Adipocyte (in vitro differentiated cells): ENCODE results near the gene RPS3.
A peak's percentile ranks its signal among the peaks of the same experiment; 100 is the strongest.
"Not testable (repeated sequence)": the region's sequence is repeated elsewhere in the genome, so short reads cannot be mapped to it uniquely, and the experiment has no call there.

Source experiments
- DNase-seq: peaks from one replicate; pipeline ENCODE4 v3.0.0-alpha.2; 2015; ENCODE audit warnings: low read depth
- H3K27me3 ChIP-seq: replicated peaks from 2 replicates; pipeline ENCODE4 v1.7.0; 2013; ENCODE audit warnings: mild to moderate bottlenecking, low read length, moderate library complexity; ENCODE audit not compliant: control insufficient read depth, insufficient read depth
- H3K36me3 ChIP-seq: 2 replicates; pipeline ENCODE4 v1.7.0; 2013; ENCODE audit warnings: low read length, mild to moderate bottlenecking, moderate library complexity; ENCODE audit not compliant: control insufficient read depth, insufficient read depth, severe bottlenecking
- H3K4me1 ChIP-seq: 2 replicates; pipeline ENCODE4 v1.7.0; 2013; ENCODE audit warnings: mild to moderate bottlenecking, low read length, moderate library complexity; ENCODE audit not compliant: control insufficient read depth, insufficient read depth
- H3K4me3 ChIP-seq: 2 replicates; pipeline ENCODE4 v1.7.0; 2013; ENCODE audit warnings: mild to moderate bottlenecking, low read length, moderate library complexity
- H3K9ac ChIP-seq: 2 replicates; pipeline ENCODE4 v1.7.0; 2013; ENCODE audit warnings: mild to moderate bottlenecking, low read length, moderate library complexity
- H3K9me3 ChIP-seq: 2 replicates; pipeline ENCODE4 v1.7.0; 2013; ENCODE audit warnings: mild to moderate bottlenecking, low read length, moderate library complexity; ENCODE audit not compliant: control insufficient read depth

RPS3 gene

DNA sequence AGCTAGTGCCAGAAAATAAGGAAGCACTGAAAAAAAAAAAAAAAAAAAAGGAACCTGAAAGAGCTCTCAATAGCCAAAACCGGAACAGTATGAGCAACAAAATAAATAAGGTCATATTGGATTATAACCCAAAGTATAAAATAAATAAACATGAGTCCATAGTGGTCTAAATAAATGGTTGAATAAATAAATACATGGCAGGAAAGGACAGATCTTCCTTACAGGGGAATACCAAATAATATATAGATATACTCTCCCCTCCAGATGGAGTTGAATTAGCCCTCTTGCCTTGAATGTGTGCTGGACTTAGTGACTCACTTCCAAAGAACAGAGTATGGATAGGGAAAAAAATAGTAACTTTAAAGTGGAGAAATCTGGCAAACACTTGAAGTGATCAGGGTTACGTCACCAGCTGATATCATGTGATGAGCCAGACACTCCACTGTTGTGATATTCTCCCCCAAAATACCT is 33.6 kb upstream of the RPS3 start:
- H3K36me3 ChIP-seq: no peaks in the 10 kb centered on the region
- H3K27me3 ChIP-seq: no peaks in the 10 kb centered on the region
- H3K4me1 ChIP-seq: peaks cover 7% of the 10 kb centered on the region
- H3K9me3 ChIP-seq: peaks cover 10% of the 10 kb centered on the region
- no peak overlapping the region for H3K4me3 ChIP-seq
- H3K9ac ChIP-seq: no peak overlapping the region
- DNase-seq: peak; percentile 52

DNA sequence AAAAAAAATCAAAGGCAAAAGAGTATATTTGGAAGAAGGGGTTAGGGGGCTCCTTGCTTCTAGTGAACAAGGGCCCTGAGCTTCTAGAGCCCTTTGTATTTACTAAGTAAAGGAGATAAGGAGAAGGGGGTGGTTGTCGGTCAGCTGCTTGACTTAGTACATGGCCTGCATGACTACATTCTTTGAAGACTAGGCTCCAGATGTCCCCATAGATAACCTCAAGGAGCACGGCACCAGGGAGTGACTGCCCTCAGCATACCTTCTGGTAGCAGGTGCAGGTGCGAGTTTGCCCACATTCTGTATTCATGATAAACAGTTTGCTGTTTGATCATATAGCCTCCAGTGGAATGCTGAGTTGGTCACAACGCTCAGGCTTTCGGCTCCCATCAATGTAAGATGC is 32.5 kb upstream of the RPS3 start:
- H3K9me3 ChIP-seq: peaks cover 10% of the 10 kb centered on the region
- not testable (repeated sequence) for H3K4me1 ChIP-seq, H3K36me3 ChIP-seq, DNase-seq, H3K27me3 ChIP-seq, H3K4me3 ChIP-seq, H3K9ac ChIP-seq

DNA sequence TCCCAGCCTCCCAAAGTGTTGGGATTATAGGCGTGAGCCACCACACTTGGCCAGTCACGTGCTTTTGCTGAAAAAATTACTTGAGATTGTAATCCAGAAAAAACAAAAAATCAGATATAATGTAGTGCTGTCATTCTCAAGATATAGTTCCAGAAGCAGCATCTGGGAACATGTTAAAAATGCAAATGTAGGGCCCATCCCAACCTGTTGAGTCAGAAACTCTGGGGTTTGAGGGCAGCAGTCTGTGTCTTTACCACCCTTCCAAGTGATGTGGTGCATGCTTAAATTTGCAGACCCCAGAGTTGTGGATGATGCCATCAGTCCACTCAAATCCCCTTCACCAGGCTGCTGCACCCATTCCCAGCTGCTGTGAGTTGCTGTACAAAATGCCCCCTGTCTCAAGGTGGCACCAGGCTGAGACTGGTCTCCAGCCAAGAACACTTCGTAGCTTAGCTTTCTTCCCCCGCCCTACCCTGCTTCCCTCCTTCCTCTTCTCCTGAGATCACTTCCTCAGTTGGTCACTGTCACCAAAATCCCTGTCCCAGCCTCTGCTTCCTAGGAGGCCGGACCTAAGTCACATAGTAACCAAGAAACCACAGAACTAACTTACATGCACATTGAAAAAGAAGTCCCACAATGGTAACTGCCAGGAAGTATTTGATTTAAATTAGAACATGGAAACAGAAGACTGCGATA is 29.6 kb upstream of the RPS3 start:
- Histone ChIP-seq H3K36me3 (no peaks in the 10 kb centered on the region), H3K9ac (no peak overlapping the region), H3K9me3 (peaks cover 10% of the 10 kb centered on the region), H3K27me3 (no peaks in the 10 kb centered on the region), H3K4me3 (no peak overlapping the region), H3K4me1 (peaks cover 14% of the 10 kb centered on the region)
- DNase-seq: no peak

DNA sequence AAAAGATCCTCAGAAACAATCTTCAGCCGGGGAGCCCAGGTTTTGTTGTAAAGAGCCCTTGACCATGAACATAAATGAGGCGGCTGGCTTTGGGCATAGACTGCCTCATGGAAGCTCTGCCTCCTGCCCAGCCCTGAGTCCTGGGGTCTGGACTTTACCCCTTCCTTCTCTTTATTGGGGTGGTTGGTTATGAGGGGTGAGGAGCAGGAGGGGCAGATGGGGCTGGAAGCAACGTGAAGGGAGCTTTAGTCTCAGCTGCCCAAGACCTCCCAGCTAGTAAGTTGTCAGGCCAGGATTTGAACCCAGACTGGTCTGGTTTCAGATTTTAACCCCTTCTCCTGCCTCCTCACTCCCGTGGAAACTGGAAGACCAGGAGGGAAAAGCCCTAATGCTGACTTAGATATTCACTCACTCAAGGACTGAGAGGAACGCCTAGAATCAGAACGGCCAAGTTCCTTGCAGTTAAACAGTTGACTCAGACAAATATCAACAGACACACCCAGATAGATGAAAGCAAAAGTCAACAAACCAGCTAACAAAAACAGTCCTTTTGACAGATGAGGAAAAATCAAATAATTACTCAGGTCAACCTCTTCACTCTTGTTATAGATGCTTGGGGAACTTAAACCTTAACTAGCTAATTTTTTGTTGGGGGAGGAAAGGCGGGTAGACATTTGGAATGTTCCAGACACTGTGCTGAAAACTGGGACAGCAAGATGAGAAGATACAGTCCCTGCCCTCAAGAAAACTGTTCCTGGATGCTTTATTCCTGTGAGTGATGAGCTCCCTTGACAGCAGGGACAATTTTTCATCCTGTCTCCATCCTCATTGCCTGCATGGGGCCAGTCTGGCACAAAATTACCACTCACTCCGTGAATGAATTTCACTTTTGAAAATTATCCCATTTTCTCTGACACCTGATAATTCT is 27.1 kb upstream of the RPS3 start:
- Histone ChIP-seq H3K4me3 (peak overlapping the region; percentile 44), H3K9me3 (peaks cover 10% of the 10 kb centered on the region), H3K9ac (no peak overlapping the region), H3K36me3 (no peaks in the 10 kb centered on the region), H3K27me3 (no peaks in the 10 kb centered on the region), H3K4me1 (peaks cover 7% of the 10 kb centered on the region)
- DNase-seq: peak; percentile 58

DNA sequence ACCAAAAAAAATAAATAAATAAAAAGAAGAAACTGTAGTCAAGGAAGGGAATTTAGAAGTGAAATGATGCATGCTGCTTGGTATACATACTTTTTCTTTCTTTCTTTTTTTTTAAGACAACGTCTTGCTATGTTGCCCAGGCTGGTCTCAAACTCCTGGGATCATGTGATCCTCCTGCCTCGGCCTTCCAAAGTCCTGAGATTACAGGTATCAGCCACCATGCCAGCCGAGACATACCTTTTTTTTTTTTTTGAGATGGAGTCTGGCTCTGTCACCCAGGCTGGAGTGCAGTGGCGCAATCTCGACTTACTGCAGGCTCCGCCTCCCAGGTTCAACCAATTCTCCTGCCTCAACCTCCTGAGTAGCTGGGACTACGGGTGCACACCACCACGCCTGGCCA is 26.1 kb upstream of the RPS3 start:
- no peak for DNase-seq
- Histone ChIP-seq H3K36me3 (no peaks in the 10 kb centered on the region), H3K9me3 (peaks cover 10% of the 10 kb centered on the region), H3K4me3 (no peak overlapping the region), H3K4me1 (peaks cover 7% of the 10 kb centered on the region), H3K9ac (no peak overlapping the region), H3K27me3 (no peaks in the 10 kb centered on the region)

DNA sequence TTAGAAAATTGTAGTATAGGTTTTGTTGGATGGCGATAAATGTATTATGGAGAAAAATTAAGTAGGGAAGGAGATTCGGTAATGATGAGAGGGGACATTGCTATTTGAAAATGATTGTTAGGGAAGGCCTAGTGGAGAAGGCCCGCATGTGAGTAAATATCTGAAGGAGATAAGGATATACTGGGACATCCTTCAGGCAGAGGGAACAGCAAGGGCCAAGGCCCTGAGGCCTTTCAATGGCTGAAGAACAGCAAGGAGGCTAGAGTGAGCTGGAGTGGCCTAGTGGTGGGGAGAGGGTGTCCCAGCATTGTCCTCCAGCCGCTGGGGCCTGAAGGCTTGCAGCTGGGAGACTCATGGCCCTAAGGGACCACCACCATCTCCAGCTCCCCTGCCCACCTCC is 24.7 kb upstream of the RPS3 start:
- Histone ChIP-seq H3K4me1 (peaks cover 7% of the 10 kb centered on the region), H3K9ac (no peak overlapping the region), H3K4me3 (no peak overlapping the region), H3K27me3 (no peaks in the 10 kb centered on the region), H3K36me3 (no peaks in the 10 kb centered on the region), H3K9me3 (peaks cover 2% of the 10 kb centered on the region)
- DNase-seq: no peak

DNA sequence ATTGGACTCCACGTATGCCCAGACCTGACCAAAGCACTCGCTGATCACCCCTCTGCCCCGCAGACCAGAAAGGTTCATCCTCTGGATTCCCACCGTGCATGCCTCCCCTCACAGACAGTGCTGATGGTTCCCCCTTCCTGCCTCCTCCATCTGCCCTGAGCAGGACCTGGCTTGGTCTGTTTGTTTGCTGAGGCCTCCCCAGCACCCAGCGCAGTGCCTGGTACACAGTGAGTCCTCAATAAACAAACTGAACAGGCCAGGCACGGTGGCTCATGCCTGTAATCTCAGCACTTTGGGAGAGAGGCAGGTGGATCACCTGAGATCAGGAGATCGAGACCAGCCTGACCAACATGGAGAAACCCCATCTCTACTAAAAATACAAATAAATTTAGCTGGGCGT is 23.7 kb upstream of the RPS3 start:
- DNase-seq: no peak

DNA sequence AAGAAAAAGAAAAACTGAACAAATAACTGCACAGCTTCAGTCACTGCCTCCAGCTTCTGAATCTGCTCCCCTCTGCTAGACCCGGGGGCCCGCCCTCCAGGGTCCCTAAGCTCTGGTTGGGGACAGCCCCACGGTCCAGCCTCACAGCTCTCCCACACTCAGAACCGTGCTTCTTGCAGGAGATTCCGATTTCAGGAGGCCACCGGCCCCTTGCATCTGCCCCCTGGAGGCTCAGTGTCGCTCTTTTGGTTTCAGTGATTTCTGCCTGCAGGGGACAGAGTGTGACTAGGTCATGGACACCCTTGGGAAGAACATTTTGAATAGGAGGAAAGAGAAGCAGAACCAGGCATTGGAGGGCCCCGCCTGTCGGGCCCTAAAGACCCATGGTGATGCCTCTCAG is 23.1 kb upstream of the RPS3 start:
- DNase-seq: no peak
- Histone ChIP-seq H3K36me3 (no peaks in the 10 kb centered on the region), H3K9ac (no peak overlapping the region), H3K27me3 (no peaks in the 10 kb centered on the region), H3K4me1 (peaks cover 7% of the 10 kb centered on the region), H3K4me3 (no peak overlapping the region), H3K9me3 (no peaks in the 10 kb centered on the region)

More for the DNA sequence above, 23.7 kb upstream of the RPS3 start:
- H3K27me3 ChIP-seq: no peaks in the 10 kb centered on the region
- no peaks in the 10 kb centered on the region for H3K9me3 ChIP-seq
- H3K4me1 ChIP-seq: peaks cover 7% of the 10 kb centered on the region
- H3K36me3 ChIP-seq: no peaks in the 10 kb centered on the region
- H3K4me3 ChIP-seq: no peak overlapping the region
- H3K9ac ChIP-seq: no peak overlapping the region

DNA sequence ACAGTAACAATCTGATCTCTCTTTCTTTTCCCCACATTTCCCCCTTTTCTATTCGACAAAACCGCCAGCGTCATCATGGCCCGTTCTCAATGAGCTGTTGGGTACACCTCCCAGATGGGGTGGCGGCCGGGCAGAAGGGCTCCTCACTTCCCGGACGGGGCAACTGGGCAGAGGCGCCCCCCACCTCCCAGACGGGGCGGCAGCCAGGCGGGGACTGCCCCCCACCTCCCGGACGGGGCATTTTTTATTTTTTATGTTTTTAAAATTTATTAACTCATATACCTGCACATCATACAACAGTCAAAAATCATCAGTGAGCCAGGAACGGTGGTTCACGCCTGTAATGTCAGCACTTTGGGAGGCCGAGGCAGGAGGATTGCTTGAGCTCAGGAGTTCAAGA is 20.5 kb upstream of the RPS3 start:
- not testable (repeated sequence) for H3K4me3 ChIP-seq, H3K36me3 ChIP-seq

DNA sequence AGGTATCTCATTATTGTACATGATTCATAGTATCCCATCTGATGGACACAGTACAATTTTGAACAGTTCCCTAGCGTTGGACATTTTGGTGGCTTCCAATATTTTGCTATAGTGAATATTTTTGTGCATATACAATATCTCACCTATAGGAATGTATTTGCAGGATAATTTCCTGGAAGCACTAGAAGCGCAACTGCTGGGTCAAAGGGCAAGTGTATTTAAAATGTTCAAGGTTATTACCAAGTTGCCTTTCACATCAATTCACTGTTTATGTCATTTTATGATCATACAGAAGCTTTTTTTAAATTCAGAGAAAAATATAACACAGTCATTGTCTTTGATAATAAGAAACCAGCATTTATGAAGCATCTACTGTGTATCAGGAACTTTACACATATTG is 19.1 kb upstream of the RPS3 start:
- H3K27me3 ChIP-seq: no peaks in the 10 kb centered on the region
- DNase-seq: no peak
- no peak overlapping the region for H3K4me3 ChIP-seq
- H3K4me1 ChIP-seq: no peaks in the 10 kb centered on the region
- no peaks in the 10 kb centered on the region for H3K9me3 ChIP-seq
- H3K9ac ChIP-seq: no peak overlapping the region
- H3K36me3 ChIP-seq: no peaks in the 10 kb centered on the region

More for the DNA sequence above, 20.5 kb upstream of the RPS3 start:
- H3K9ac ChIP-seq, H3K27me3 ChIP-seq, DNase-seq, H3K9me3 ChIP-seq, H3K4me1 ChIP-seq: not testable (repeated sequence)

DNA sequence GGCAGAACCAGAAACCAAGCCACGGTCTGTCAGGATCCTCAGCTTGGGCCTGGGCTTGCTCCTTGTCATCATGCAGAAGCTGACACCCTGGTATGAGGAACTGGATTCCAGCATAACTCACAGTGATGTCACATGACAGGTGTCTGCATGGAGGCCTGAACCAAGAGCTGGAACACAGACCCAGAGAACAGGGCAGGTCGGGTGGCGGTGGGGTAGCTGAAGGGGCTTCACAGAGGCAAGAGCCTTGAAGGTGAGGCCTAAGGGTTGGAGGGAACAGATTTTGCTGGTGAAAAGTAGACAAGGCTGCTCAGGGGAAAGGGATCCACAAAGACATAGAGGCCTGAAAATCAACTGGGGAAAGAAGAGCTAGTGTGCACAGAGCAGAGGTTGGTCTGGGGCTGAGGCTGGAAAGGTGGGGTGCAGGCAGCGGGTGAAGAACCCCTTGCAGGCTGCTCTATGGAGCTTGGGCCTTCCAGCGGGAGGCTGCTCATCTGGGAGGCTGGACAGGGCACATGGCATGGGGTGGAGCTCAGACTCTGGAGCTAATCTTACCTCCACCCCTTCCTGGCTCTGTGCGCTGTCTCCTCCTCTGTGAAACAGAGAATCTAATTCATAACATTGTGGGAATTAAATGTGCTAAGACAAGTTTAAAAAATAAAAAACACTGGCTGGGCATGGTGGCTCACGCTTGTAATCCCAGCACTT is 18.4 kb upstream of the RPS3 start:
- H3K27me3 ChIP-seq: no peaks in the 10 kb centered on the region
- no peaks in the 10 kb centered on the region for H3K36me3 ChIP-seq
- DNase-seq: no peak
- no peaks in the 10 kb centered on the region for H3K4me1 ChIP-seq
- H3K4me3 ChIP-seq: no peak overlapping the region
- H3K9me3 ChIP-seq: no peaks in the 10 kb centered on the region
- no peak overlapping the region for H3K9ac ChIP-seq
